Effector CD8-positive, alpha-beta T cell (primary cell): Measurements from ENCODE around the gene GPATCH2.
"Not testable (repeated sequence)": the region's sequence is repeated elsewhere in the genome, so short reads cannot be mapped to it uniquely, and the experiment has no call there.

Experiments used
- DNase-seq: peaks from one replicate; lab custom pipeline; 2025; lab: John Stamatoyannopoulos, UW

Gene GPATCH2

GRCh38 chr1:217584286-217584811 lies 46.5 kb downstream of the GPATCH2 start:
- not testable (repeated sequence) for DNase-seq

GRCh38 chr1:217577336-217577735 lies 53.6 kb downstream of the GPATCH2 start:
- DNase-seq = no peak

GRCh38 chr1:217574265-217574949 lies 56.5 kb downstream of the GPATCH2 start:
- no peak for DNase-seq

- no peak for DNase-seq
Observed at GRCh38 chr1:217569021-217569420, 61.9 kb downstream of the GPATCH2 start.

- DNase-seq = no peak
Observed at GRCh38 chr1:217568200-217568599, 62.7 kb downstream of the GPATCH2 start.

DNA sequence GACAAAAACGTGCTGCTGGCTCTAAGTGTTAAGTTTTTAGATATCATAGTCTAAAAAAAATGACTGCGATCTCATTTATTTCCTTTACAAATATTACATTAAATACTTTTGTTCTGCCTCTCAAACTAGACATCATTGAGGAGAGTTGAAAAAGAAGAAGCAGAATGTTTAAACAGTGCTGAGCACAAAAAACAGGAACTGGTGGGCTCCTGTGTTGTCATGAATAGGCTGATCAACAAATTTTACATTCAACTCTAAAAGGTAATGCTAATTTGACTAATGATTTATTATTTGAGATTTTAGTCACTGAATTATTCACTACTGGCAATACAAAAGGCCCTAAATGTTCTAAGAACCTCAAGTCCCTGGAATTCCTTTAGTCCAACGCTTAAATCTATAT lies 66.1 kb downstream of the GPATCH2 start:
- DNase-seq = no peak

DNA sequence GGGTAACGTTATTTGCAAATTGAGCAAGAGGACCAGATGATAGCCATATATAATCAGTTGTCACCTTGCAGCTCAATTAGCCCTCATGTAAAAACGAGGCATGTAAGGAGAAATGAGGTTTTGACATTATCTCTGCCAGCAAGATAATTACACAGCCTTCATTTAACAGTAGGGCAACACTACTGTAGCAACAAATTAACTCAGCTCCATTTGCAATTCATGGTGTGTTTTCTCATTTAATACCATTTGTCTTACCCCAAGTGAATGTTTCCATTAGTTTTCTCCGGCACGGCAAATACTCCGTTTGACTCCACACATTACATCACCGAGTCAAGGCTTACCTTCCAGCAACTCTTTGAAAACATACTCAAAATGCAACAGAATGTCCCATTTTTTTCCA lies 66.7 kb downstream of the GPATCH2 start:
- DNase-seq = no peak

- DNase-seq = no peak
Observed at GRCh38 chr1:217563179-217563578, 67.7 kb downstream of the GPATCH2 start.

DNA sequence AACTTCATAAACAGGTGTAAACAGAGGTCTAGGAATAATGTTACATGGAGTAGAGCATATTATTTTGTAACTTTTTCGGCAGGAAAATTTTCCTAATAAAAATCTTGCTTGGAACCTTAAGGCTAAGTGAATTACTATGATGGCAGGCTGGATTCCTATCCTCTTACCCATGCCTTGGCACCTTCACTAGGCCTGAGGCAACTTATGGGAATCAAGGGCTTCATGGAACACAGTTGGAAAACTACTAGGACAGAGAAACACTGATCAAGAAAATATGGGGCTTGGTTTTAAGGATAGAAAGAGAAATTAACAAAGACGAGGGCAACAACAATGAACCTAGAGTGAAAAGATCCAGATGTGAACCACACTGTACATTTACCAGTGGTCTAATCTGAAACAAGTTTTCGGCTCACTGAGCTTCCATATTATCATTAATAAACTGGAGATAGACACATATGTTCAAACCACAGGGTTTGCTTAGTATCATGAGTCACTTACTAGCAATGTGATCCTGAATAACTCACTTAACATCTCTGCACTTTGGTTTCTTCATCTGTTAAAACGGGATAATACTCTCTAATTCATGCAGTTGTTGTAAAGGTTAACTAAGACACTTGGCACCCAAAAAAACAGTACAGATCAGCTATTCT lies 68.5 kb downstream of the GPATCH2 start:
- DNase-seq = no peak

GRCh38 chr1:217561446-217561845 lies 69.4 kb downstream of the GPATCH2 start:
- DNase-seq = no peak

DNA sequence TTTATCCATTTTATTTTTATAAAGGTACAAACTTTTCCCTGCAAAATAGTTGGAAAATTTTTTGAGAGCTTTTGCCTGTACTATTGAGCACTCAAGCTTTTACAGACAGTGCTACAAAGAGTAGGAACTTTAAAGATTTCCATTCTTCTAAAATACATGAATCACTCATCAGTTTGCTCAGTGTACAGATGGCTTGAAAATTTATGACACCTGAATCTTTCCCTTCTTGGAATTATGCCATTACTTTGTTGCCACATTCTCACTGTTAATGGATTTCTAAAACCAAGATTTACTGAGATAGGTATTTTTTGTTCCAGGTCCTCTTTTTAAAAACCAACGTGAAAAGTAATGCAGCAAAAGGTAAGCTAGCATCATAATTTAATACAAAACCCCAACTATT lies 76.0 kb downstream of the GPATCH2 start:
- DNase-seq = no peak

DNA sequence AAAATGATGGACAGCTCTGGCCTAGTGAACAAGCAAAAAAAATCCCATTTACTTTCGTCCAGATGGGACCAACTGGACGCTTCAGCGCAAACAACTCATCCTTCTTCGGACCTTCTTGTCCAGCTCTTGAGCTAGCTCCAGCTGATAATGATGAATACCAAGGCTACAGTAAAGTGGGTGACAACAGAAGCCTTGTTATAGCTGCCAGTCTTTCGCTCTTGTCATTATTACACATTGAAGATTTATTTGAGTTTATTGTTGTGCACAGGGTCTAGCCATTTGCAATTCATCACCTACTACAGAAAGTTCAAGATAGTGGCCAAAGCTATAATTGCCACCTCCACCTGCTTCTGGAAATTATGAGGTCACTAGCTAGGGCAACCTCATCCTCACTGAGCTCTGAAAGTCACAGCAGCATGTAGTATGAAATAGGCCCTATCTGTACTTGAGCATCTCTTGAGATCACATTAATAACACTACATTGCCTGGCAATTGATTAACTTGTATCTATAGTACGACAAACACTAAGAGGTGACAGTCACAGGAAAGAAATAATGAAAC lies 76.9 kb downstream of the GPATCH2 start:
- no peak for DNase-seq

DNA sequence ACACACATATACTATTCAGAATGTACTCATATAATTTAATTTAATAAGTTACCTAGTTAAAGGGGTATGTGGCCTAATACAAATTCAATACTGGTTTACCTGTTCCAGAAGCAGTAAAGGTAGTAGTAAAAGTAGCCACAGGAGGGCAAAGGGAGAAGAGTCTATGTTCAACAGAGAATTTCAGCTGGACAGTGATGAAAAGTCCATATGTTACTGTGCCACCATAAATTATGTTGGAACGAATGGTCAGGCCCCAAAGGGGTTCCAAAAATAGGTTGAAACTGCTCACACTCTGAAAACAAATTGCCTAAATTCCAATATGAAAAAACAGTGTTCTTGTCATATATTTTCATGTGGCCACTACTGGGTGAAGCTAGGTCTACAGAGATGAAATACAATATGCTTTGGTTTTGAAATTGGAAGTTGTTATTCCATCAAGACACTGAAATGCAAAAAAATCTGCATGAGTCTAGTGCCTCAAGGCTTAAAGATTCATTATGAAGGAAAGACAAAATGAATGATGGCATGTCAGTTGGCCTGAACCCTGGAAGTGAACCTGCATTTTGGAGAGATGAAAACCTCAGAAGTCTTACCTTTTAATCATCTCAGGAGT lies 78.4 kb downstream of the GPATCH2 start:
- DNase-seq = no peak

DNA sequence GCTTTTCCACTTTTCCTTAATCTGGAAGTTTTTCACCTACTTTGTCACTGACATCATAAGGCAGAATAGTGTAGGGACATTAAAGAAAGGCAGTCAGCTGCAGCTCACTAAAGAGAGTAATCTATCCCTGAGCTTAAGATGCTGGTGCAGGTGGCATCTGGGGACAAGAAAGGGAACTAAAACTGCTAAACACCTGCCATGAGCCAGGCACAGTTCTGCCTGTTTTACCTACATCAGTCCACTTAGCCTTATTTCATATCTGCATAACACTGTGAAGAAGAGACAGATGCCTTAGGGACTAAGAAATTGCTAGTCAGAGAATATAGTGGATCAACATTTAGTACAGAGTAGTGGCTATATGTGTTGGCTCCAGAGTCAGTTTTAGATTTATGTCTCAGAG lies 88.1 kb downstream of the GPATCH2 start:
- no peak for DNase-seq

GRCh38 chr1:217542136-217542777 lies 88.6 kb downstream of the GPATCH2 start:
- no peak for DNase-seq

GRCh38 chr1:217540321-217540720 lies 90.6 kb downstream of the GPATCH2 start:
- no peak for DNase-seq

GRCh38 chr1:217539510-217539909 lies 91.4 kb downstream of the GPATCH2 start:
- no peak for DNase-seq

DNA sequence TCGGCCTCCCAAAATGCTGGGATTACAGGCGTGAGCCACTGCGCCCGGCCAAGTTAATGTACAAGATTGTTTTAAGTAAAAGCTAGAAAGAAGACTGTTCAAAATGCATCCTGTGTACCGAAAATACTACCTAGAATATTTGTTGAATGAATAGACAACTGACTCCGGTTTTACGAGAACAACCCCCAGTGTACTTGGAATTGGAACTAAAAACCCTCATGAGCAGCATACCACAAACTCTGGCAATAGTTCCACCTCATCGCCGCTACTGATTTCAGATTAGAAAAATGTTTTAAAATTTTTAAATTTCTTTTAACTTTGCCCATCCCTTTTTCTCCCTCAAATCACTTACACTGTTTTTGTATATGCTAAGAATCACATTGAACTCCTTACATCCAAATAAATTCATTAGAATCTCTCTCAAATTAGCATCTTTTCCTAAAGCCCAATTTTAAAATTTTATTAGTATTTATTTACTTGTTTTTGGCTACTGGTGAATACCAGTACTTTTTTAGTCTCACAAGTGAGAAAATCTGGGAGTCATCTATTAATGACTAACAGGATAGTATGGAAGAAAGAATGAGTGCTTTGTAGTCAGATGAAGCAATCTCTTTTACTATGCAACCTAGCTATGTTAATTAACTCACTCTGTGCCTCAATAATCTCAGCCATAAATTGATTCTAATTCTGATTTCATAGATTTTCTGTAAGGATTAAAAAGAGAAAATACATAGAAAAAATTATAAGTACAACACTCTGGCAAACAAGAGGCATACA lies 95.1 kb downstream of the GPATCH2 start:
- no peak for DNase-seq

DNA sequence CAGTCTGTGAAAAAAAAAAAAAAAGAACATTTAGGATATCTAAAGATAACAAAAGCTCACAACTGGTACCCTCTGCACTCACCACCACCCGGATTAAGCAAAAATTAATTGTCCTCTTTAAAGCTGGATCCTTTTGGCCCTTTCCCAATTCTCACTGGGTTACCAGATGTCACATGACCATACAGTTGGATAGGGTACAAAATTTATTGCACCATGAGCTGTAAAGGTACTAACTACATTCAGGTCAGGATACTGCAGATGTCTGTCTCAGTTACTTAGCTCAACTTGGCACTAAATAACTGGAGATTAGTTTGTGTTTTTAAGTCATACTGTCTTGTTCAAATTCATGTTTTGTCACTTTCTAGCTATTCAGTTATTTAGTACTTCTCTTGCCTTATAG lies 96.3 kb downstream of the GPATCH2 start:
- DNase-seq = no peak

DNA sequence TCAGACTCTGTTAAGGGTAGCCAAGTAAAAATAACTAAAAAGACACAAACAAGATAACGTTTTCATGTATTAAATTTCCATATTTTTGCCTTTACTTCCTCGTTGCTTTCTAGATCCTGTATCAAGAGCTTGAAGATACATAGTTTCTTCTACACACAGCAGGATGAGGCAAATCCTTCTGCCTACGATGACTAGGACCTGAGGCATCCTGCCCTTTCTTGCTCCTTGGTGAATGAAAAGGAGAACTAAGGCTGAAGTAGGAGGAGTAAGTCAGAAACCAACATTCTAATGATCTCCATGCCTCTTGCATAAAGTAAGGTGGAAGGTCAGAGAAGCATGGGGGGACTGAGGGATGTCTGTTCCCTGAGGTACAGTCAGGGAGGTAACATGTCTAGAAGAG lies 102.6 kb downstream of the GPATCH2 start:
- DNase-seq = no peak

DNA sequence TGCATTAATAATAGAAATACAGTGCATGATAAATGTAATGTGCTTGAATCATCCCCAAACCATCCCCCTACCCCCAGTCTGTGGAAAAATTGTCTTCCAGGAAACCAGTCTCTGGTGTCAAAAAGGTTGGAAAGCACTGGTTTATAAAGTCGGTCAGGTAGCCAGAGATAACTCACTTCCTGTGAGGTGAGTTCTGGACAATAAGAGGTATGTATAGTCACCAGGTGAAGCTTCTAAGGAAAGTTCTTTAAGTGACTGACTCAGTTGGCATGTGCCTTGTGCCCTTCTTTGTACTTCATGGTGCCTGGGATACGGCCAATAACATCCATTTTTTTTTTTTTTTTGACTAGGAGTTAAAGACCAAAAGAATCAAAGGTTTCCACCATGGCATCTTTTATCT lies 103.7 kb downstream of the GPATCH2 start:
- DNase-seq = no peak

DNA sequence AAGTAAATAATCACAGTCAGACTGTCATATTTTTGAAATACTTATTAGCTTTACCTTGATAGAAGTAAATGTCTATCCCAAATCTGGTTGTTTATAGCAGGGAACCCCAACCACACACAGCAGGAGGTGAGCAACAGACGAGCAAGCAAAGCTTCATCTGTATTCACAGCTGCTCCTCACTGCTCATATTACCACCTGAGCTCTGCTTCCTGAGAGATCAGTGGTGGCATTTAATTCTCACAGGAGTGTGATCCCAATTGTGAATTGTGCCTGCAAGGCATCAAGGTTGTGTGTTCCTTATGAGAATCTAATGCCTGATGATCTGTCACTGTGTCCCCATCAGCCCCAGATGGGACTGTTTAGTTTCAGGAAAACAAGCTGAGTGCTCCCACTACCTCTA lies 104.3 kb downstream of the GPATCH2 start:
- DNase-seq = no peak
